AG08395 (cell line): Measurements from ENCODE around the gene HAUS6.
A peak's percentile ranks its signal among the peaks of the same experiment; 100 is the strongest.
"Not testable (repeated sequence)": the region's sequence is repeated elsewhere in the genome, so short reads cannot be mapped to it uniquely, and the experiment has no call there.

Source experiments
- DNase-seq: peaks from one replicate; pipeline ENCODE4 v3.0.0; 2012; ENCODE audit warnings: mixed read lengths, low spot score

HAUS6 gene

DNA sequence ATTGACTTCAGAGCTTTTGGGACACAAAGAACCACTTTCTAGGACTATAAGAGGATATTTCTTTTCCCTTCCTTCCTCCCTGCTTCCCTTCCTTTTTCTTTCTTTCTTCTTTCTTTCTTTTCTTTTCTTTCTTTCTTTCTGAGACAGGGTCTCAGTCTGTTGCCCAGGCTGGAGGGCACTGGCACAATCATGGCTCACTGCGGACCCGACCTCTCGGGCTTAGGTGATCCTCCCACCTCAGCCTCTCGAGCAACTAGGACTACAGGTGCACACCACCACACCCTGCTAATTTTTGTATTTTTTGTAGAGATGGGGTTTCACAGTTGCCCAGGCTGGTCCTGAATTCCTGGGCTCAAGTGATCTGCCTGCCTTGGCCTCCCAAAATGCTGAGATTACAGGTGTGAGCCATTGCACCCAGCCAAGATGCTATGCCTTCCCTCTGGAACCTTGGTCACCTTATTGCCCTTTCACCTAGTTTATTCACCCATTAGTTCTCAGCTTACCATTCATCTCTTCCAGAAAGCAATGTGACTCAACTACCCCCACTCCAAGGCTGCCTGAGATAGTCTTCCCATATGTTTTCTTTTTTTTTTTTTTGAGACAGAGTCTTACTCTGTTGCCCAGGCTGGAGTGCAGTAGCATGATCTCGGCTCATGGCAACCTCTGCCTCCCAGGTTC, 14.5 kb upstream of the HAUS6 start:
- DNase-seq = no peak

DNA sequence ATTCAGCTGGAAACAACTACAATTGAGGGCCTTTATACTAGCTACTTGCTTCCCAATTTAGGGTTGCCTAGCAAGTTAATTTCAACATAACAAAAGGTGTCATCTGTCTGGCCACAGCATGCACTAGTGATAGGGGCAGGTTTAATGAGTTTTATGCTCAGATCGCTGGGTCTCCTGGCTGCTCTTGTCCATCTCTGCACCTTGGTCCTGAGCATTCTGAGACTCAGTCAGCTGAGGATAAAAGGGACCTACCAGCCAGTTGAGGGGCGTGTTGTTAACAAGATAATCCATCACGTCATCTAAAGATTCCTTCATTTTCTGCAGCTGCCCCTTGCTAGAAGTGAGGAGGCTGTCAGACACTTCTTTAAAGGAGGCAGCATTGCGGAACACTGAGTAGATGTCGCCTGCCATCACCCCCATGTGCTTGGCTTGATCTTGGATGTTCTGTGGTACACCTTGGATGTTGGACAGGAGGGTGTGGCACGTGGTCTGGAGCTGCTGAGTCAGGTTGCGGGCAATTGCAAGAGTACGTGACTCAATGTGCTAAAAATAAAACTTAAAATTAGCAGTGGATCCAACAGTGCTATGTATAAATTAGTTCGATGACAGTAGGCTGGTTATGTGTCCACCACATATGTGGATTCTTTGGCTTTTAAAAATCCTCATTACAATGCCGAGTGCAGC, 13.5 kb upstream of the HAUS6 start:
- peak; percentile 70 for DNase-seq

DNA sequence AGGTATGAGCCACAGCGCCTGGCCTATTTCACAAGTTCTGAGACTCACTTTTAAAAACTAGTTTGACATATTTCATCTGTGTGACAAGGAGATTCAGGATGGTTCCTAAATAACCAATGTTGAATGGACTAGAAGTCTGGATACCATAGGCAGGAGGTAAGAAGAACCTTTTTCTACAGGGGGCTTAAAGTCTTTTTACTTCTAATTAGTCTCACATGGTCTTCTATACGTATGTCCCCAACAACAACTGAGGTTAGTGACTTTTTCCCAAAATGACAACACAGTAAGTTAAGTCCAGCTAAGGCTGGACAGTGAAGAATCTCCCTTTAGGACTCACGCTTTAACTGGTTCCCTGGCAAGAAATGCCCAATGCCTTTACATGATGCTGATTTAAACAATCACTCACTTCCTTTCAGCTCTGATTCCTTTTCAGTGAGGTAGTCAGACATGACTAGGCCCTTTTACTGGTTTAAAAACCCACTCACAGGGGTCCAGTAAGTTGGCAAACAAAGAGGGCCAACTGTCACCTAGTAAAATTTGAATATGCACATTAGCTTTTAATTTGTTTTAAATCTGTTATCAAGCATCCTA, 12.1 kb upstream of the HAUS6 start:
- peak; percentile 7 for DNase-seq

DNA sequence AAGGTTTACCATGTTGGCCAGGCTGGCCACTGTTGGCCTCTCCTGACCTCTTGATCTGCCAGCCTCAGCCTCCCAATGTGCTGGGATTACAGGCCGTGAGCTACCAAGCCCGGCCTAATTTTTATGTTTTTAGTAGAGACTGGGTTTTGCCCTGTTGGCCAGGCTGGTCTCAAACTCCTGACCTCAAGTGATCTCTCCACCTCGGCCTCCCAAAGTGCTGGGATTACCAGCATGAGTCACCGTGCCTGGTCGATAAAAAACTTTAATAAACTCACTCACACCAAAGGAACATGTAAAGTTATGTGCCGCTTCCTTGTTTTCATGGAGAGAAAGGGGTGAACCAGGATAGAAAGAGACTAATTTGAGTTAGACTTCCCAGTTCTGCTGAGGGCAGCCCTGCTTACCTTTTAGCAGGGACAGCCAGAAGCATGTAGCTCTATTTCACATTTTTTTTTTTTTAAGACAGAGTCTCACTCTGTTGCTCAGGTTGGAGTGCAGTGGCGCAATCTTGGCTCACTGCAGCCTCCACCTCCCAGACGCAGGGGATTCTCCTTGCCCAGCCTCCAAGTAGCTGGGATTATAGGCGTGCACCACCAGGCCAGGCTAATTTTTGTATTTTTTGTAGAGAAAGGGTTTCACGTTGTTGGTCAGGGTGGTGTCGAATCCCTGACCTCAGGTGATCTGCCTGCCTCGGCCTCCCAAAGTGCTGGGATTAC, 11.4 kb upstream of the HAUS6 start:
- no peak for DNase-seq

DNA sequence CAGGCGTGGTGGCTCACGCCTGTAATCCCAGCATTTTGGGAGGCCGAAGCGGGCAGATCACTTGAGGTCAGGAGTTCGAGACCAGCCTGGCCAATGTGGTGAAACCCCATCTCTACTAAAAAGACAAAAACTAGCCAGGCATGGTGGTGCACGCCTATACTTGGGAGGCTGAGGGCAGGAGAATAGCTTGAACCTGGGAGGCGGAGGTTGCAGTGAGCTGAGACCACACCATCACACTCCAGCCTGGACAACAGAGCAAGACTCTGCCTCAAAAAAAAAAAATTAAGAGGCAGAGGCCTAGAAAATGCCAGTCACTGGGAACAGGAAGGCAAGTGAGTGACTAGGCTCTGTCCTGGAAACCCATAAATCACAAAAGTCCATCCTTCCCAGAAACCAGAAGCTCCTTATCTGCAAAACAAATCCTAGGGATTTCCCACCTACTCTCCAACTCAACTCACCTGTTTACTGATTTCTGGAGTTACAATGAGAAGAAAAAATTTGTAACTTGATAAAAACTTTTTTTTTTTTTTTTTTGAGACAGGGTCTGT, 10.4 kb upstream of the HAUS6 start:
- DNase-seq = not testable (repeated sequence)

DNA sequence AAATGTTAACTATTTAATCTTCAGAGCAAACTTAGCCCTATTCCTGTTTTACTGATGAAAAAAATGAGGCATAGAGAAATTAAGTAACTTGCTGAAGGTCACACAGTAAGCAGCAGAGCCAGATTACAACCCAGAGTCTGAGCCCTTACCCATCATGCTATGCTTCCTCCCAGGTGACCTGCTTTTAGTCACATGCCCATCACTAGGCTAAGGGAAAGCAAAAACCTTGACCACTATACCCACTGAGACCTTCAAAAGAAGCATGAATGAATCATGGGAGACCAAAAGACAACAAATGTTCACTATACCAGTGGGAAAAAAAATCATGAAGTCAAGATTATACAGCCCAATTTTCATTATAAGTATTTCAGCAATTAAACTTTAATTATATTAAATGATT, 5.3 kb upstream of the HAUS6 start:
- no peak for DNase-seq

DNA sequence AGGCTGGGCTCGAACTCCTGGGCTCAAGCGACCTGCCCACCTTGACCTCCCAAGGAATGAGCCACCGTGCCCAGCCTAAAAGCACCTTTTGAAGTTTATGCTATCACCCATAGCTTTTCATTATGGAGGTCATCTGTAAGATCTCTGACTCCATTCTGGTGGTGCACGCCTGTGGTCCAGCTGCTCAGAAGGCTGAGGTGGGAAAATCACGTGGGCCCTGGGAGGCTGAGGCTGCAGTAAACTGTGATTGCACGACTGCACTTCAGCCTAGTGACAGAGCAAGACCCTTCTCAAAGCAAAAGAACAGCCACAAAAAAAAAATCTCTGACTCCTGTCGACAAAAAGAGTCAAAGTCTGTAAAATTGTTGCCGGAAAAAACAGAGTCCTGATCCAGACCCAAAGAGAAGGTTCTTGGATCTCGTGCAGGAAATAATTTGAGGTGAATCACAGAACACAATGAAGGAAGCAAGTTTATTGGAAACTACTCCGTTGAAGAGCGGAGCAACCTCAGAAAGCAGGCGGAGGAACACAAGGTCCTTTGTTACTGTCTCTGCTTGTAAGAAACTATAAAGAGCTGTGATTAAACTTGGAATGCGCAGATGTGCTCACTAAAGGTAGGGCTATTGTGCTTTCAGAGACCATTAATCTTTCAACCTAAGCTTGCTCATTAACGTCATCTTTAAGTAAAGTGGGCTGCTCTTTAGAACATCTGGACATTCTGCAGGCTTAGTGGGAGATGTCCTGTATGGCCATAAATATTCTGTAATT, 2.0 kb upstream of the HAUS6 start:
- DNase-seq = no peak

DNA sequence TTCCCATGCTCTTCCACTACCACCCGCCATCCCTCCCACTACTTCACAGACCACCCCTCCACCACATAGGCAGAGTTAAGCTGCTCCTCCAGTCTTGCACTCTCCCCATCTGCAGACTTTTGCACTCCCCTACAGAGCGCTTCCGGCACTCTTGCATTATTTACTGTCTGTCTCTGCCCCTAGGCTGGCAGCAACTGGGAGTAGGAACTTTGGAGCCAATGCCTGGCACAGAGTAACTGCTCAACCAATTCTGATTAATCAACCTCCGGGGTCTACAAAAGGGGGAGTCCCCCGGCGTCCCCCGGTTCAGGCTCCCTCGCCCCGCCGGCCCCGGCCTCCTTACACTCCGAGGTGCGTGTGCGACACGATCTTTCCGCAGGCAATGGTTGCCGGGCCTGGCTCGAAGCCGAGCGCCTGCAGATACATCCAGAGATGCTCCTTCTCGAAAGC, 498 bp downstream of the HAUS6 start:
- DNase-seq = peak; percentile 9

DNA sequence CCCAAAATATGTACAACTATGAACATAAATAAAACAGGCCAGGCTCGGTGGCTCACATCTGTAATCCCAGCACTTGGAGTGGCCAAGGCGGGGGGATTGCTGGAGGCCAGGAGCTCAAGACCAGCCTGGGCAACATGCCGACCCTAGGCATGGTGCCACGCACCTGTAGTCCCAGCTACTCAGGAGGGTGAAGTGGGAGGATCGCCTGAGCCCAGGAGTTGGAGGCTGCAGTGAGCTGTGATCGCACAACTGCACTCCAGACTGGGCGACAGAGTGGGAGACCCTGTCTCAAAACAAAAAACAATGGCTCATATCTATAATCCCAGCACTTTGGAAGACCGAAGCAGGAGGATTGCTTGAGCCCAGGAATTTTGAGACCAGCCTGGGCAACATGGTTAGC, 1.5 kb downstream of the HAUS6 start:
- no peak for DNase-seq

DNA sequence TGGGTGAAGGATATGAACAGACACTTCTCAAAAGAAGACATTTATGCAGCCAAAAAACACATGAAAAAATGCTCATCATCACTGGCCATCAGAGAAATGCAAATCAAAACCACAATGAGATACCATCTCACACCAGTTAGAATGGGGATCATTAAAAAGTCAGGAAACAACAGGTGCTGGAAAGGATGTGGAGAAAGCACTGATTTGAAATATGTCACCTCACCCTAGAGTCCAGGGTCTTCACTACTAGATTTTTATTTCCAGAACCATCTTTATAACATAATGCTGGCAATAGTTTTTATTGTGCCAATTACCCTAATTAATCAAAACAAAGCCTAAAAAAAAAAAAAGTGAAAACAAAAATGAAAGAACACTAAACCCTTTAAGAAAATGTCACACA, 5.3 kb downstream of the HAUS6 start:
- DNase-seq = not testable (repeated sequence)

DNA sequence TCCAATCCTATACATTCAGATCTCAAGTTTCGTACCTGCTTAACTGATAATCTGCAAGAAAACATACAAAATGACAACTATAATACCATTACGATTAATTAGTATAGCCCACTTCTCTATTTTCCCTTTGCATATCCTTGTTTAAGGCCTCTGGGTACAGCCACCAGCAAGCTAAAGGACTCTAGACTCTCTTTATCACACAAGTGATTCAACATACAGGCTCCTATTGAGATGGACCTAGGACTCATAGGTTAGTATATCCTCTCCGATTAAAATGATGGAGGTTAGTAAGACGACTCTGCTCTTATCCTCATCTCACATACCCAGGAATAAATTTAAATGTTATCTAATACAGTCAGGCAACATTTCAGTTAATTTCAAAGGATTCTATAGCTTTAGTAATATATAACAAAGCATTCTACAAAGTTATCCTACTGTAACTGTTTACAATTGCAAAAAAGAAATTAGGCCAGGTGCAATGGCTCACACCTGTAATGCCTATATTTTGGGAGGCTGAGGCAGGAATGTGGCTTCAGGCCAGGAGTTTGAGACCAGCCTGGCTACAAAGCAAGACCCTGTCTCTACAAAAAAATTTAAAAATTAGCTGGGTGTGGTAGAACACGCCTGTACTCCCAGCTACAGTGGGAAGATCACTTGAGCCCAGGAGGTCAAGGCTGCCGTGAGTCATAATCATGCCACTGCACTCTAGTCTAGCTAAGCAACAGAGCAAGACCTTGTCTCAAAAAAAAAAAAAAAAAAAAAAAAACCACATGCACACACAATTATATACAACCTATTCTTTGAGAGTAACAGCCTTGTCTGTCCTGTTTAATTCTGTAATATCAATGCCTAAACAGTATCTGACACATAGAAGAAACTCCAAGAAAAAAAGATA, 15.4 kb downstream of the HAUS6 start:
- no peak for DNase-seq

DNA sequence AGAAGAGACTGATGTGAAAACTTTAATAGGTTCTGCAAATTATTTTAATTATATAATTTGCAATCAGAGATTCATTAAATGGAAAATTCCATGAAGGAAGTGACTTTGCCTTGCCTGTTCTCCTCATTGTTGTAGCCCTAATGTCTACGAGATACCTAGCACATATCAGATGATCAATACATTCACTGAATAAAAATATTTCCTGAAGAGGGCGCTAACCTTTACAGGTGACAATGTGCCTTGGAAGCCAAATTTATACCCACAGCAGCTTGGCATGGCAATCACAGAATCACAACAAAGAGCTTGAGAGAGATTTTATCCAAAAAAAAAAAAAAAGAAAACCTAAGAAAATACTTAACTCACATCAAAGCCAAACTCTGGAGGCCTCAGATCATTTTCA, 17.4 kb downstream of the HAUS6 start:
- DNase-seq = no peak

DNA sequence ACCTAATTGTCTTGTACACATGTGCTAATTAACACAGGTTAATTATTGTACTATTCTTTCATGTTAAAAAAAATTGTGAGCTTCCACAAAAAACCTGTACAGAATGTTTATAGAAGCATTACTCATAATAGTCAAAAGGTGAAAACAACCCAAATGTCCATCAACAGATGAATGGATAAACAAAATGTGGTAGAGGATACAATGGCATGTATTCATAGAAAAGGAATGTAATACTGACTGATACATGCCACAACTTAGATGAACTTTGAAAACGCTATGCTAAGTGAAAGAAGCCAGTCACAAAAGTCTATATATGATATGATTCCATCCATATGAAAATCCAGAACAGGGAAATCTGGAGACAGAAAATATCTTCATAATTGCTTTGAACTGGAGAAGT, 27.9 kb downstream of the HAUS6 start:
- no peak for DNase-seq

DNA sequence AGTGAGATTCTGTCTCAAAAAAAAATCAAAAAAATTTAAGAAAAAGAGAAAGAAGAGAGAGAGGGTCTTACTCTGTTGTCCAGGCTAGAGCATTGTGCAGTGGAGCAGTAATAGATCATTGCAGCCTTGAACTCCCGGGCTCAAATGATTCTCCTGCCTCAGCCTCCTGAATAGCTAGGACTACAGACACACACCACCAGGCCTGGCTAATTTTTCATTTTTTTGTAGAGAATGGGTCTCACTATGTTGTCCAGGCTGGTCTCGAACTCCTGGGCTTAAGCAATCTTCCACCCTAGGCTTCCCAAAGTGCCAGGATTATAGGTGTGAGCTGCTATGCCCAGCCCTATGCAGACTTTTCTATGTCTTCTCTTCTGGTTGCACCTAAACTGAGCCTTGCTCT, 28.5 kb downstream of the HAUS6 start:
- no peak for DNase-seq

DNA sequence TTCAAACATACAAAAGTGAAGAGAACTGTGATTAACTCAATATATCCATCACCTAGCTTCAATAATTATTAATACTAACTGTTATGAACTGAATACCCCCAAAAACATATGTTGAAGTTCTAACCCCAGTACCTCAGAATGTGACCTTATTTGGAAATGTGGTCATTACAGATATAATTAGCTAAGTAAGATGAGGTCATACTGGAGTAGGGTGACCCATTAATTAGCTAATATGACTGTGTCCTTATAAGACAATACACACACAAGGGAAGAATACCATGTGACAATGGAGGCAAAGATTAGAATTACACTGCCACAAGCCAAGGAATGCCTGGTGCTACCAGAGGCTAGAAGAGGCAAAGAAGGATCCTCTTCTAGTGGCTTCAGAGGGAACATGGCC, 45.7 kb downstream of the HAUS6 start:
- no peak for DNase-seq

DNA sequence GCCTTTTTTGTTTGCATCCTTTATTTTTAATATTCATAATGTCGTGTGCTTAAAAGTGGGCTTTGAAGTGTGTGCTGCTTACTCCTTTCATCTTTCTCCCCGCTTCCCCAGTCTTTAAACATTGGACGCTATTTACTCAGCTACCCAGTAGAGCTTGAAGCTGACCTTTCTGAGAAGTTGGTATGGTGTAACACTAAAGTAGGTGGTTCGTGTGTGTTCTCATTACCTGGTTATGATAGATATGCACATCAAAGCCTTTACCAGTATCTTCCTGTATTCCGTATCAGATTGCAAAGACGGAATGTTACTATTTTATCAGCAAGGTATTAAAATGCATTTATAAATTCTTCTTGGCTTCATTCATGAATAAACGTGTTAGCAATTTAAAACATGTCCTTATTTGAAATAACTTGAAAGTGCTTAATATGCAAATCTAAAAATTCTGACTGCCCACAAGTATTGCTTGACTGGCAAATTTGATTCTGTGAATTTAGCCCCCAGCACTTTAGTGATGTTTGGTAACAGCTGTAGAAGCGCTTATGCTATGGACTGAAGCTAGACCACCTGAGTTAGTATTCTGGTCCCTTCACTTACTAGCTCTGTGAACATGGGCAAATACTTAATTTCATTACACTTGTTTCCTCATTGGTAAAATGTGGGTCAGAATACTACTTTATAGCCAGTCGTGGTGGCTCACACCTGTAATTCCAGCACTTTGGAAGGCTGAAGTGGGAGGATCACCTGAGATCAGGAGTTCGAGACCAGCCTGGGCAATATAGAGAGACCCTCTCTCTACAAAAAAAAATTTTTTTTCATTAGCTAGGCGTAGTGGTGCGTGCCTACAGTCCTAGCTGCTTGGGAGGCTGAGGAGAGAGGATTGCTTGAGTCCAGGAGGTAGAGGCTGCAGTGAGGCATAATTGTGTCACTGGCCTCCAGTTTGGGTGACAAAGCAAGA, 51.8 kb downstream of the HAUS6 start:
- DNase-seq = no peak

DNA sequence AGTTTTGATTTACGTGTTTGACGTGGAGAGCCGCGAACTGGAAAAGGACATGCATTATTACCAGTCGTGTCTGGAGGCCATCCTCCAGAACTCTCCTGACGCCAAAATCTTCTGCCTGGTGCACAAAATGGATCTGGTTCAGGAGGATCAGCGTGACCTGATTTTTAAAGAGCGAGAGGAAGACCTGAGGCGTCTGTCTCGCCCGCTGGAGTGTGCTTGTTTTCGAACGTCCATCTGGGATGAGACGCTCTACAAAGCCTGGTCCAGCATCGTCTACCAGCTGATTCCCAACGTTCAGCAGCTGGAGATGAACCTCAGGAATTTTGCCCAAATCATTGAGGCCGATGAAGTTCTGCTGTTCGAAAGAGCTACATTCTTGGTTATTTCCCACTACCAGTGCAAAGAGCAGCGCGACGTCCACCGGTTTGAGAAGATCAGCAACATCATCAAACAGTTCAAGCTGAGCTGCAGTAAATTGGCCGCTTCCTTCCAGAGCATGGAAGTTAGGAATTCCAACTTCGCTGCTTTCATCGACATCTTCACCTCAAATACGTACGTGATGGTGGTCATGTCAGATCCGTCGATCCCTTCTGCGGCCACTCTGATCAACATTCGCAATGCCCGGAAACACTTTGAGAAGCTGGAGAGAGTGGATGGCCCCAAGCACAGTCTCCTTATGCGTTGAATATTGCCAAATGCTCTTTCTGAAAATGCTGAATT, 52.6 kb downstream of the HAUS6 start:
- DNase-seq = peak; percentile 27

DNA sequence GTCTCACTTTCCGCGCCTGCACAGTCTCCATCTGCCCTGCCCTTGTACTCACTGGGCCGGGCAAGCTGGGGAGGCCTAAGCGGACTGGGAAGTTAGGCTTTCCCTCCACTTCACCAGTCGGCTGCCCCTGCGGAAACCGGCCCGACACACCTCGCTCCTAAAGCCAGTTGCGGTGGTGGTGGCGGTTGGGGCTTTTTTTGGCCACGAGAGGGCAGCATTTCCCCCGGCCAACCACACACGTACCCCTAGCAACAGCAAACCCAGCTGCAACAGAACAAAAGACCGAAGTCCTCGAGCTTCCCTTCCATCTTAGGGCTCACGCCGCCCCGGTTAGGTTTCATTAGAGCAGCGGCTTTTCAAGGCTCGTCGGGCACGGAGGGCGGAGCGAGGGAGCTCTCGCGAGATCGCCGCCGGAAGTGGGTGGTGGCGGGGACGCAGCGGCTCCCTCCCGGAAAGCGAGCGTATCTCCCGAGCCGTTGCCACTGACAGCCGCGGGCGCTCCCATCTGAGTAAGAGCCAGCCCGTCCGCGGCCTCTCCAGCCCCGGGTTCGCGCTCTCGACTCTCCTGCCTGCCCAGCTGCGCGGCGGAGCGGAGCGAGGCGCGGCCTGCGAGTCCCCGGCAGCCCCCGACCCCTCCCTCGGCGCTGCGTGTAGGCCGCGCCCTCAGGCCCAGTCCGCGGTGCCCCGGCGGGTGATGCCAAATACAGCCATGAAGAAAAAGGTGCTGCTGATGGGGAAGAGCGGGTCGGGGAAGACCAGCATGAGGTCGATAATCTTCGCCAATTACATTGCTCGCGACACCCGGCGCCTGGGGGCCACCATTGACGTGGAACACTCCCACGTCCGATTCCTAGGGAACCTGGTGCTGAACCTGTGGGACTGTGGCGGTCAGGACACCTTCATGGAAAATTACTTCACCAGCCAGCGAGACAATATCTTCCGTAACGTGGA, 53.5 kb downstream of the HAUS6 start, which contains the start of gene RRAGA:
Gene RRAGA, plus strand, starts transcription at position 462 of the 951 bp plus-strand sequence. Its CDS starts 233 bp downstream, at position 695.
- peak; percentile 96 for DNase-seq
